PC-9 (cell line): ENCODE results near the gene TIMM21. TPM values are rescaled to one million over a fixed set of nuclear protein-coding genes. Genes with fewer than 3 reads are reported as not detected.

Experiments
- BruUV-seq: library from RNA; stranded (reverse); fragments of 400-500 nt; replicated peaks from 2 replicates; lab custom pipeline; 2021; lab: Mats Ljungman, UMichigan
- CTCF ChIA-PET: fragments of 300-600 bp; sonication (Branson Sonifier 250); formaldehyde crosslinking; loops from one replicate; lab custom pipeline; 2022; ENCODE audit warnings: antibody characterized with exemption; lab: Charles Lee
- POLR2A ChIA-PET: fragments of 300-600 bp; sonication (Branson Sonifier 250); formaldehyde crosslinking; loops from one replicate; lab custom pipeline; 2022; ENCODE audit warnings: antibody characterized with exemption; ENCODE audit not compliant: unreplicated experiment; lab: Charles Lee
- DNase-seq, 2 experiments: peaks; one replicate each; pipeline versions ENCODE4 v3.0.0 to v3.0.0-alpha.2; 2015 to 2022; ENCODE audit warnings: mixed read lengths in 1 of 2
- H2AFZ ChIP-seq: fragments of 200-600 bp; sonication (generic); 2 replicates; pipeline ENCODE4 v1.8.1; 2017; ENCODE audit warnings: antibody characterized with exemption
- H3F3A ChIP-seq: fragments of 200-600 bp; sonication (generic); 2 replicates; pipeline ENCODE4 v1.8.1; 2017; ENCODE audit warnings: antibody characterized with exemption, mild to moderate bottlenecking, low read depth; ENCODE audit not compliant: insufficient read depth
- H3K27ac ChIP-seq: fragments of 200-600 bp; sonication (generic); 2 replicates; pipeline ENCODE4 v1.6.1; 2016; ENCODE audit warnings: mixed run types
- H3K27me3 ChIP-seq: fragments of 200-600 bp; sonication (generic); 2 replicates; pipeline ENCODE4 v1.6.1; 2016; ENCODE audit warnings: low read depth, mixed run types; ENCODE audit not compliant: insufficient read depth
- H3K36me3 ChIP-seq: fragments of 200-600 bp; sonication (generic); 2 replicates; pipeline ENCODE4 v1.6.1; 2016; ENCODE audit warnings: low read depth, mixed run types
- H3K4me1 ChIP-seq: fragments of 200-600 bp; sonication (generic); replicated peaks from 2 replicates; pipeline ENCODE4 v1.6.1; 2016; ENCODE audit warnings: mixed run types; ENCODE audit not compliant: insufficient read depth
- H3K4me2 ChIP-seq: fragments of 200-600 bp; sonication (generic); 2 replicates; pipeline ENCODE4 v1.6.1; 2017; ENCODE audit warnings: mixed run types
- H3K4me3 ChIP-seq: fragments of 200-600 bp; sonication (generic); 2 replicates; pipeline ENCODE4 v1.6.1; 2016; ENCODE audit warnings: mixed run types
- H3K79me2 ChIP-seq: fragments of 200-600 bp; sonication (generic); 2 replicates; pipeline ENCODE4 v1.6.1; 2017; ENCODE audit warnings: low read depth, mixed run types
- H3K9me2 ChIP-seq: fragments of 200-600 bp; sonication (generic); 2 replicates; pipeline ENCODE4 v1.8.1; 2017; ENCODE audit warnings: mild to moderate bottlenecking; ENCODE audit not compliant: insufficient read depth
- H3K9me3 ChIP-seq: fragments of 200-600 bp; sonication (generic); 2 replicates; pipeline ENCODE4 v1.8.1; 2016; ENCODE audit warnings: low read depth; ENCODE audit not compliant: insufficient read depth
- H4K20me1 ChIP-seq: fragments of 200-600 bp; sonication (generic); 2 replicates; pipeline ENCODE4 v1.8.1; 2017; ENCODE audit not compliant: insufficient read depth
- CTCF ChIP-seq: fragments of 200-600 bp; sonication (generic); conservative IDR thresholded peaks from 2 replicates; pipeline ENCODE4 v1.6.1; 2017; ENCODE audit warnings: mixed run types, antibody characterized with exemption, mild to moderate bottlenecking, moderate library complexity
- EZH2 ChIP-seq: fragments of 200-600 bp; sonication (generic); IDR thresholded peaks from 2 replicates; pipeline ENCODE4 v1.8.0; 2017; ENCODE audit warnings: antibody characterized with exemption, low read depth
- intact Hi-C: fragments of 100-400 bp; cut with micrococcal nuclease; formaldehyde crosslinking; loops from one replicate; pipeline ENCODE4 v1.10.0; 2022; ENCODE audit not compliant: unreplicated experiment
- total RNA-seq: library from RNA; stranded (reverse); gene quantifications from 2 replicates; pipeline ENCODE4 v1.2.3, GENCODE V29; 2021

Gene TIMM21
- total RNA-seq, 1 experiment from 2014 or later = 32.6 TPM

GRCh38 chr18:74124642-74125041, 23.7 kb upstream of the TIMM21 start:
- H3K9me2 ChIP-seq = no peaks in the 10 kb centered on the region
- H3K9me3 ChIP-seq = no peaks in the 10 kb centered on the region
- H3K27me3 ChIP-seq = peaks cover 48% of the 10 kb centered on the region
- no peaks in the 10 kb centered on the region for H4K20me1 ChIP-seq
- H3K27ac ChIP-seq = no peak overlapping the region
- no peak overlapping the region for H3K4me3 ChIP-seq
- H3K79me2 ChIP-seq = no peaks in the 10 kb centered on the region
- ChIA-PET POLR2A (interaction anchor here (0.5 kb wide), 1 partner anchor 136 kb away, joined by 3 read pairs; no protein-coding TSS in a partner anchor), CTCF (interaction anchor here (0.6 kb wide), 1 partner anchor 280 kb away, joined by 5 read pairs; no protein-coding TSS in a partner anchor)
- H2AFZ ChIP-seq = no peak overlapping the region
- H3K4me2 ChIP-seq = no peak overlapping the region
- H3F3A ChIP-seq = no peaks in the 10 kb centered on the region
- no TSS peak for BruUV-seq
- TF ChIP-seq EZH2 (no peak), CTCF (no peak)
- no peaks in the 10 kb centered on the region for H3K4me1 ChIP-seq
- DNase-seq = no peak
- intact Hi-C loops = no loop called here
- no peaks in the 10 kb centered on the region for H3K36me3 ChIP-seq

- Histone ChIP-seq H4K20me1 (no peaks in the 10 kb centered on the region), H3K79me2 (no peaks in the 10 kb centered on the region), H3K27me3 (peaks cover 66% of the 10 kb centered on the region), H3K9me3 (no peaks in the 10 kb centered on the region), H3F3A (no peaks in the 10 kb centered on the region), H3K36me3 (no peaks in the 10 kb centered on the region), H3K9me2 (no peaks in the 10 kb centered on the region), H3K4me3 (no peak overlapping the region), H3K4me1 (no peaks in the 10 kb centered on the region), H3K4me2 (no peak overlapping the region), H2AFZ (no peak overlapping the region), H3K27ac (no peak overlapping the region)
- CTCF ChIA-PET = no interaction called here
- TF ChIP-seq EZH2 = no peak
- TF ChIP-seq CTCF = no peak
- intact Hi-C loops = no loop called here
- BruUV-seq = no TSS peak
- POLR2A ChIA-PET = no interaction called here
- DNase-seq = no peak
Measured at GRCh38 chr18:74126684-74127655, 21.4 kb upstream of the TIMM21 start.

- no peaks in the 10 kb centered on the region for H3K79me2 ChIP-seq
- no peaks in the 10 kb centered on the region for H4K20me1 ChIP-seq
- H3K4me2 ChIP-seq = no peak overlapping the region
- no peak overlapping the region for H3K4me3 ChIP-seq
- no peaks in the 10 kb centered on the region for H3K36me3 ChIP-seq
- H3K27ac ChIP-seq = no peak overlapping the region
- no peaks in the 10 kb centered on the region for H3K4me1 ChIP-seq
- no TSS peak for BruUV-seq
- no peak for DNase-seq
- POLR2A ChIA-PET = no interaction called here
- H3K9me2 ChIP-seq = no peaks in the 10 kb centered on the region
- intact Hi-C loops = no loop called here
- TF ChIP-seq EZH2 (no peak), CTCF (no peak)
- H3K27me3 ChIP-seq = peaks cover 62% of the 10 kb centered on the region
- H3K9me3 ChIP-seq = no peaks in the 10 kb centered on the region
- CTCF ChIA-PET = interaction anchor here (0.5 kb wide), 1 partner anchor 17 kb away, joined by 3 read pairs; no protein-coding TSS in a partner anchor
- H2AFZ ChIP-seq = no peak overlapping the region
- no peaks in the 10 kb centered on the region for H3F3A ChIP-seq
Measured at GRCh38 chr18:74128159-74128558, 20.2 kb upstream of the TIMM21 start.
